Nephron (organoid): ENCODE data around the gene CCDC106.

Experiments used
- H3K27ac Mint-ChIP-seq, 3 experiments: 2 replicates each; pipeline ENCODE4 v1.8.0; 2020; ENCODE audit warnings: mixed read lengths in 3 of 3, mild to moderate bottlenecking in 2 of 3, moderate library complexity in 1 of 3
- H3K27me3 Mint-ChIP-seq: 2 replicates; pipeline ENCODE4 v1.8.0; 2021; ENCODE audit warnings: low read depth, mild to moderate bottlenecking, moderate library complexity, mixed read lengths
- H3K36me3 Mint-ChIP-seq: 2 replicates; pipeline ENCODE4 v1.8.0; 2020; ENCODE audit warnings: low read depth, mixed read lengths
- H3K4me1 Mint-ChIP-seq: 2 replicates; pipeline ENCODE4 v1.8.0; 2020; ENCODE audit warnings: mixed read lengths
- H3K4me3 Mint-ChIP-seq, 3 experiments: 2 replicates each; pipeline ENCODE4 v1.8.0; 2020; ENCODE audit warnings: mild to moderate bottlenecking in 3 of 3, mixed read lengths in 3 of 3, moderate library complexity in 2 of 3
- H3K9me3 Mint-ChIP-seq: 2 replicates; pipeline ENCODE4 v1.8.0; 2020; ENCODE audit warnings: mixed read lengths
- TF ChIP-seq, protein P1 (sequence below), 3 experiments: fragments of 200-600 bp; sonication (generic); IDR thresholded peaks; one replicate each; pipeline ENCODE4 v1.5.0; 2021; ENCODE audit warnings: antibody characterized with exemption in 3 of 3; ENCODE audit not compliant: unreplicated experiment in 3 of 3

CCDC106 gene

DNA sequence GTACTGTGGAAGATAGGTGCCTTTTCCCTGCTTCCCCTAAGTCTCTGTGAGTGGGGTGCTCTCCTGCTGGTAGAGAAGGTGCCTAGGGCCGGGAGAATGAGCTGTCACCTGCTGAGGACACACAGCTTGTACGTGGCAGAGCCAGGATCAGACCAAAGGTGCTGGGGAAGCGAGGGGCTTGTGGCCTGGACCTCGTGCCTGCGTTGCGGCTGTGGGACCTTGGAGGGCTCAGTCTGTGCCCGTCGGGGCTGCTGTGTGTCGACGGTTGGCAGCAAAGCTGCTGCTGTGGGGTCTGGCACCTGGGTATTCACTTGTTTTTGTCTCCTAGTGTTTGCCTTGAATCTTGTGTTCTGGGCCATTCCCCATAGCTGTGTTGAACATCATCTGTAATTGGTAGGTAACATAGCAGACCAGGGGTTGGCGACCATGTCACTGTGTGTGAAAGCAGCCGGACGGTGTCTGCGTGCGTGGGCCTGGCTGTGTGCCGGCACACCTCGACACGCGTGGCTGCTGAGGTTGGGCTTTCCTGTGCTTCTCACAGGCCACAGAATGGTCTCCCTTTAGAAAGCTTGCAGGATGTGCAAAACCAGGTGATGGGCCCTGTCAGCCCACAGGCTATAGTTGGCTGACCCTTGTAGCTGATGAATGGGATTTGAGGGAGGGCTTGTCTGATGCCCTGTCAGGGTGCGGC is 16.0 kb downstream of the CCDC106 start:
- H3K4me1 Mint-ChIP-seq: peaks cover 7% of the 10 kb centered on the region
- H3K9me3 Mint-ChIP-seq: no peaks in the 10 kb centered on the region
- H3K4me3 Mint-ChIP-seq: no peak overlapping the region
- H3K36me3 Mint-ChIP-seq: peaks cover 65% of the 10 kb centered on the region
- H3K27ac Mint-ChIP-seq: no peak overlapping the region
- peaks cover 5% of the 10 kb centered on the region for H3K27me3 Mint-ChIP-seq
- TF ChIP-seq, protein P1, sequence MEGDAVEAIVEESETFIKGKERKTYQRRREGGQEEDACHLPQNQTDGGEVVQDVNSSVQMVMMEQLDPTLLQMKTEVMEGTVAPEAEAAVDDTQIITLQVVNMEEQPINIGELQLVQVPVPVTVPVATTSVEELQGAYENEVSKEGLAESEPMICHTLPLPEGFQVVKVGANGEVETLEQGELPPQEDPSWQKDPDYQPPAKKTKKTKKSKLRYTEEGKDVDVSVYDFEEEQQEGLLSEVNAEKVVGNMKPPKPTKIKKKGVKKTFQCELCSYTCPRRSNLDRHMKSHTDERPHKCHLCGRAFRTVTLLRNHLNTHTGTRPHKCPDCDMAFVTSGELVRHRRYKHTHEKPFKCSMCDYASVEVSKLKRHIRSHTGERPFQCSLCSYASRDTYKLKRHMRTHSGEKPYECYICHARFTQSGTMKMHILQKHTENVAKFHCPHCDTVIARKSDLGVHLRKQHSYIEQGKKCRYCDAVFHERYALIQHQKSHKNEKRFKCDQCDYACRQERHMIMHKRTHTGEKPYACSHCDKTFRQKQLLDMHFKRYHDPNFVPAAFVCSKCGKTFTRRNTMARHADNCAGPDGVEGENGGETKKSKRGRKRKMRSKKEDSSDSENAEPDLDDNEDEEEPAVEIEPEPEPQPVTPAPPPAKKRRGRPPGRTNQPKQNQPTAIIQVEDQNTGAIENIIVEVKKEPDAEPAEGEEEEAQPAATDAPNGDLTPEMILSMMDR (IDR thresholded peaks at IDR 0.05; ENCODE audit: unreplicated experiment in 3 of 3): no peak

DNA sequence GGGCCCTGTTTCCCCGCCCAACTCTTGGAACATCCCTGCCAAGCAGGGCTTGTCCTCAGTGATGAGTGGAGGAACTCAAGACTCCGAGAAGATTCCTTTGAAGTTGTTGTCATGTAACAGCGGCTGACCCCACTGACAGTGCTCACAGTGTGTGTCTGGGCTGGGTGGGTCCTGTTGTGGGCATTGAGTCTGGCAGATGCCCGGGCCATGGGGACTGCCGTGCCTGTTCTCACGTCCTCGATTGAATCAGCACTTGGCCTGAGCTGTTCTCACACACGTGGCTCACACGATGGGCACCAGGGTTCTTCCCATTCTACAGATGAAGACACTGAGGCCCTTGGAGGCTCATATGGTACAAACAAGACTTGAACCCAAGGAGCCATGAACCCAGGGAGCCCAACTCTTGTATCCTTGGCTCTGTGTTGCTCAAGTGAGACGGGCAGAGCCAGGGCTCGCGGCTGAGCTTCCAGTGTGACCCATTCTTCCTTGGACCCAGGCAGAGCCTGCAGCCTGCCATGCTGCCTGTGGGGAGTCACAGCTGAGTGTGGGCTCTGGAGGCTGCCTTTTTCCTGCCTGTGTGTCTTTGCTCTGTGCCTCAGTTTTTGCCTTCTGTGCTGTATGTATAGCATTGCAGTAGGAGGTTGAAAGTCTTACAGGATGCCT is 18.5 kb downstream of the CCDC106 start:
- Mint-ChIP-seq H3K27ac (no peak overlapping the region), H3K27me3 (no peaks in the 10 kb centered on the region), H3K4me1 (peaks cover 2% of the 10 kb centered on the region), H3K36me3 (peaks cover 76% of the 10 kb centered on the region), H3K4me3 (no peak overlapping the region), H3K9me3 (no peaks in the 10 kb centered on the region)
- TF ChIP-seq, protein P1 (IDR thresholded peaks at IDR 0.05; ENCODE audit: unreplicated experiment in 3 of 3): no peak

DNA sequence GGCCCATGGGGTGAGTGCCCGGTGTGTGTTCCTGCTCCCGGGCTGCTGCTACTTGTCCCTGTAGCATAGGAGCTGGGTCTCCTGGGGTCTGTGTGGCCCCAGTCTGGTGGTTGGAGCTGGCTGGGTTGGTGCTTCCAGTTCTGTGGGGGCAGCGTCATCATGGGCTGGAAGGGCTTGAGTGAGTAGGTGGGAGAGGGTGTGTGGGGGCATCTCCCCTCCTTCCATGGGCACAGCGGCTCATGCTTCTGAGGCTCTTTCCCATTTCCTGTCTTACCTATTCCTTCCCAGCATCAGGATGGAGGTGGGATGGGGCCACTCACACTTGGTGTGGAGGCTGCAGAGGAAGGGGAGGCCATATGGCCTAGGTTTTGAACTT is 19.0 kb downstream of the CCDC106 start:
- H3K4me3 Mint-ChIP-seq: no peak overlapping the region
- peaks cover 4% of the 10 kb centered on the region for H3K4me1 Mint-ChIP-seq
- no peaks in the 10 kb centered on the region for H3K9me3 Mint-ChIP-seq

DNA sequence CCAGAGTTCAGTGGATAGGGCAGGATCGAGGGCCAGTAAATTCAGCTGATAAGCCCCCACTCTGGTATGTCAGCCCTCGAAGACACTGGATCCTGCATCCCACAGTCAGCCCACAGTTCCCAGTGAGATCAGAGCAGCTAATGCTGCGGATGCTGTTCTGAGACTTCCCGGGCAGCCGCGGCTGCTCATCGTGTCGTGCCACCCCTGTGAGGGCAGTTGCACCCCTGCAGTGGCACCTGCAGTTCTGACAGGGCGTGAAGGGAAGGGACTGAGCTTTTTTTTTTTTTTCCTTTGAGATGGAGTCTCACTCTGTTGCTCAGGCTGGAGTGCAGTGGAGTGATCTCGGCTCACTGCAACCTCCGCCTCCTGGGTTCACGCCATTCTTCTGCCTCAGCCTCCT is 19.5 kb downstream of the CCDC106 start:
- peaks cover 74% of the 10 kb centered on the region for H3K36me3 Mint-ChIP-seq
- no peaks in the 10 kb centered on the region for H3K9me3 Mint-ChIP-seq
- H3K4me3 Mint-ChIP-seq: no peak overlapping the region
- peaks cover 4% of the 10 kb centered on the region for H3K4me1 Mint-ChIP-seq
- no peaks in the 10 kb centered on the region for H3K27me3 Mint-ChIP-seq
- no peak overlapping the region for H3K27ac Mint-ChIP-seq
- TF ChIP-seq, protein P1 (IDR thresholded peaks at IDR 0.05; ENCODE audit: unreplicated experiment in 3 of 3): no peak

More for the DNA sequence above, 19.0 kb downstream of the CCDC106 start:
- TF ChIP-seq, protein P1 (IDR thresholded peaks at IDR 0.05; ENCODE audit: unreplicated experiment in 3 of 3): no peak
- H3K27me3 Mint-ChIP-seq: no peaks in the 10 kb centered on the region
- no peak overlapping the region for H3K27ac Mint-ChIP-seq
- peaks cover 73% of the 10 kb centered on the region for H3K36me3 Mint-ChIP-seq

DNA sequence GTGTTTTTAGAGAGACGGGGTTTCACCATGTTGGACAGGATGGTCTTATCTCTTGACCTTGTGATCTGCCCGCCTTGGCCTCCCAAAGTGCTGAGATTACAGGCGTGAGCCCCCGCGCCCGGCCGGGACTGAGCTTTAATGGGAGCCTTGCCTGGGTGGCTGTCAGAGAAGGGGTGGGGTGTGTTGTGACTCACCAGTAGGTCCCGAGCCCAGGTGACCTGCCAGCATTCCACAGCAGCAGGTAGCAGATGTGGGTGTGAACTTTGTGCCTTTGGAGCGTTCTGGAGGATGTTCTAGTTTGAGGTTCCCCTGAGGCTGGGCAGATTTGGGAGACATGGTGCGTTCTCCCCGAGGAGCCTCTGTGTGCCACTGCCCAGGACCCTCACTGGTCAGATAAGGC is 19.9 kb downstream of the CCDC106 start:
- H3K27ac Mint-ChIP-seq: no peak overlapping the region
- no peak overlapping the region for H3K4me3 Mint-ChIP-seq
- H3K36me3 Mint-ChIP-seq: peaks cover 69% of the 10 kb centered on the region
- no peaks in the 10 kb centered on the region for H3K9me3 Mint-ChIP-seq
- H3K4me1 Mint-ChIP-seq: peaks cover 4% of the 10 kb centered on the region
- TF ChIP-seq, protein P1 (IDR thresholded peaks at IDR 0.05; ENCODE audit: unreplicated experiment in 3 of 3): no peak
- no peaks in the 10 kb centered on the region for H3K27me3 Mint-ChIP-seq
